Subcutaneous adipose tissue (tissue), 4 donors: ENCODE data around the gene SPEM1. TPM values are rescaled to one million over a fixed set of nuclear protein-coding genes. Genes with fewer than 3 reads are reported as not detected.

Experiments used
- CTCF ChIP-seq: fragments of 450-650 bp; IDR thresholded peaks from one replicate; pipeline ENCODE4 v1.5.1; 2016; ENCODE audit warnings: low read depth, mild to moderate bottlenecking, control low read depth, antibody characterized with exemption, moderate library complexity
- total RNA-seq, 4 donors: library from RNA; depleted of rRNA; stranded (reverse); fragments of >200 nt; gene quantifications; one replicate each; pipeline ENCODE4 v1.1.0, GENCODE V29; 2016

The SPEM1 gene
- total RNA-seq, 4 donors from 2014 or later = not detected

- no peak for TF ChIP-seq CTCF
These were observed 23.7 kb downstream of the SPEM1 start for GRCh38 chr17:7443499-7444485.

- TF ChIP-seq CTCF = no peak
These were observed 24.8 kb downstream of the SPEM1 start, which contains the start of gene CHRNB1 for GRCh38 chr17:7444682-7445618. CHRNB1 (plus strand) TSS chr17:7445061; CDS start chr17:7445128, 67 bp downstream.

- no peak for TF ChIP-seq CTCF
These were observed 25.5 kb downstream of the SPEM1 start for GRCh38 chr17:7445619-7445968.

GRCh38 chr17:7448461-7448860, 28.3 kb downstream of the SPEM1 start:
- TF ChIP-seq CTCF = no peak

GRCh38 chr17:7459961-7460545, 39.9 kb downstream of the SPEM1 start:
- no peak for TF ChIP-seq CTCF

- TF ChIP-seq CTCF = no peak
These were observed 40.9 kb downstream of the SPEM1 start for GRCh38 chr17:7460850-7461660.
